ENCODE data around the gene TXNRD1.

TXNRD1 gene

GRCh38 chr12:104352106-104352713 lies 136.6 kb downstream of the TXNRD1 start:
- Histone ChIP-seq H3K36me3 (peaks cover 83% of the 10 kb centered on the region), H3K4me1 (no peaks in the 10 kb centered on the region), H3K9me3 (no peaks in the 10 kb centered on the region), H3K4me3 (no peak overlapping the region), H3K27ac (no peak overlapping the region), H3K27me3 (no peaks in the 10 kb centered on the region), H3K4me2 (no peak overlapping the region), H4K20me1 (peaks cover 44% of the 10 kb centered on the region), H3K9ac (no peak overlapping the region)
- TF ChIP-seq Cebpa-rat (IDR thresholded peaks at IDR 0.05), result no peak

DNA sequence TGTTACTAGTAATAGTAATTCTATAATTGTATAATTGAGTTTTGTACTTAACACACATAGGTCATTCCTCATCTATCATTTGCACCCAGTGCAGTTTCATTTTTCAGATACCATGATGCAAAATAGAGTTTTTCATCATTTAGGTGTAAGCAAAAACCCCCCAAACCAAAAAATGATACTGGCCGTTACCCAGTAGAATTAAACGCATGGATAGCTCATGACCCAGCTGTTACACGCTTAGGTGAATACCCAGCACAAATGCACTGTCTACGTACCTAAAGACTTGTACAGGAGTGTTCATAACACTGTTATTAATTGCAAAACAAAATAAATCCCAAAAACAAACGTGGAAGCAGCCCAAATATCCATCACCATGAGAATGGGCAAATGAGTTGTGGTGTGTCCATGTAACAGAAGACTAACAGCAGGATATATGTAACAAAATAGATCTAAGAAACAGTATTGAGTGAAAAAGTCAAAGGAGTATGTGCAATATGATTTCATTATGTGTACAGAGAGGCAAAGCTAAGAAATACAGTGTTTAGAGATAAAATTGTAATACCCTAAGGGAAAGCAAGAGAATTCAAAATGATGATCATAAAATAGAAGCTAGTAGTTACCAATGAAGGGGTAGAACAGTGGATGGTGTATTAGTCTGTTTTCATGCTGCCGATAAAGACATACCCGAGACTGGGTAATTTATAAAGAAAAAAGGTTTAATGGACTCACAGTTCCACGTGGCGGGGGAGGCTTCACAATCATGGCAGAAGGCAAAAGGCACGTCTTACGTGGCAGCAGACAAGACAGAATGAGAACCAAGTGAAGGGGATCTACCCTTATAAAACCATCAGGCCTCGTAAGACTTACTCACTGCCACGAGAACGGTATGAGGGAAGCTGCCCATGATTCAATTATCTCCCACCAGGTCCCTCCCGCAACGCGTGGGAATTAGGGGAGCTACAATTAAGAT lies 137.7 kb downstream of the TXNRD1 start:
- H3K27me3 ChIP-seq, result no peaks in the 10 kb centered on the region
- TF ChIP-seq Cebpa-rat (IDR thresholded peaks at IDR 0.05), result no peak
- H3K4me2 ChIP-seq, result no peak overlapping the region
- no peak overlapping the region for H3K27ac ChIP-seq
- H3K36me3 ChIP-seq, result peaks cover 72% of the 10 kb centered on the region
- H3K9ac ChIP-seq, result no peak overlapping the region
- no peak overlapping the region for H3K4me3 ChIP-seq
- H3K9me3 ChIP-seq, result no peaks in the 10 kb centered on the region
- H4K20me1 ChIP-seq, result peaks cover 33% of the 10 kb centered on the region
- H3K4me1 ChIP-seq, result no peaks in the 10 kb centered on the region

DNA sequence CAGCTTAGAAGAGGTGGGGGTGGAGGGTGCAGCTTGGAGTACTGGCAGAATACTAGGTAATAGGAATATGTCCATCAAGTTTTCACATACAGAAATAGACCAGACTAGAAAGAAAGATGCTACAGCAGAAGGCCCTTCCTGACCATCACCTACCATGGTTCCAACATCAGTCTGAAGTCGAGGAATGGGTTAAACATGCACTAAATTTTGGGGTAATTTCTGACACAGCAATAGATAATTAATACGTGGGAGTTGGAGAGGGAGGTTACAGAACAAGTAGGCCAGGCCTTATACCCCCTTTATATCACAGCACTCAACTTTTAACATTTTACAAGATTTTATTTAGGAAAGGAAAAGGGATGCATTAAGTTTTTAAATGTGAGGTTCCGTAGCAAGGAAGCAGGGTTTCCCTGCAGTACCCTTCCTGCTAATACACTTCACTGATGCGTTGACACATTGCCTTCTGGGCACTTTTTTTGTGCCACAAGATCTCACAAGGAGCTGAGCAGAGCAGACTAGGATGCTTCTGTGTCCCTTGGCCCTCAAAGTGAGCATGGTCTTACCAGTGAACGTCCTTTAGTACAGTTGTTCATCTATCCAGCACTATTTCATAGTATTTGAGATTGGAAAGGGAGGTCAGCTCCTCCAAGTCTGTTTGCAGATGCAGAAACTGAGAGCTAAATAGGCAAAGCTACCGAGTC lies 138.7 kb downstream of the TXNRD1 start:
- Histone ChIP-seq H3K4me3 (no peak overlapping the region), H3K27me3 (no peaks in the 10 kb centered on the region), H3K4me1 (no peaks in the 10 kb centered on the region), H3K27ac (no peak overlapping the region), H4K20me1 (peaks cover 24% of the 10 kb centered on the region), H3K9me3 (no peaks in the 10 kb centered on the region), H3K4me2 (no peak overlapping the region), H3K9ac (no peak overlapping the region), H3K36me3 (peaks cover 62% of the 10 kb centered on the region)
- TF ChIP-seq Cebpa-rat (IDR thresholded peaks at IDR 0.05), result no peak

GRCh38 chr12:104354868-104355570 lies 139.4 kb downstream of the TXNRD1 start:
- Histone ChIP-seq H3K4me1 (no peaks in the 10 kb centered on the region), H4K20me1 (peaks cover 24% of the 10 kb centered on the region), H3K36me3 (peaks cover 55% of the 10 kb centered on the region), H3K27me3 (no peaks in the 10 kb centered on the region), H3K9ac (no peak overlapping the region), H3K27ac (no peak overlapping the region), H3K9me3 (no peaks in the 10 kb centered on the region), H3K4me2 (no peak overlapping the region), H3K4me3 (no peak overlapping the region)
- TF ChIP-seq Cebpa-rat (IDR thresholded peaks at IDR 0.05), result no peak

- Histone ChIP-seq H3K27me3 (no peaks in the 10 kb centered on the region), H3K27ac (no peak overlapping the region), H3K4me1 (no peaks in the 10 kb centered on the region), H3K9me3 (peaks cover 5% of the 10 kb centered on the region; the same call in 1 of the 2 replicates), H3K9ac (no peak overlapping the region), H3K4me2 (no peak overlapping the region), H3K36me3 (peaks cover 49% of the 10 kb centered on the region), H3K4me3 (no peak overlapping the region), H4K20me1 (peaks cover 18% of the 10 kb centered on the region)
- no peak for TF ChIP-seq Cebpa-rat (IDR thresholded peaks at IDR 0.05)
Measured at GRCh38 chr12:104355630-104356029, 140.1 kb downstream of the TXNRD1 start.

- H3K27ac ChIP-seq, result no peak overlapping the region
- H3K27me3 ChIP-seq, result no peaks in the 10 kb centered on the region
- H3K4me3 ChIP-seq, result no peak overlapping the region
Measured at GRCh38 chr12:104356231-104357115, 140.9 kb downstream of the TXNRD1 start.

GRCh38 chr12:104357421-104357952 lies 141.9 kb downstream of the TXNRD1 start:
- no peaks in the 10 kb centered on the region for H3K27me3 ChIP-seq
- no peak for TF ChIP-seq Cebpa-rat (IDR thresholded peaks at IDR 0.05)
- H4K20me1 ChIP-seq, result peaks cover under 1% of the 10 kb centered on the region
- peaks cover 5% of the 10 kb centered on the region; the same call in 1 of the 2 replicates for H3K9me3 ChIP-seq
- no peak overlapping the region for H3K4me3 ChIP-seq
- H3K4me2 ChIP-seq, result no peak overlapping the region
- H3K9ac ChIP-seq, result no peak overlapping the region
- H3K36me3 ChIP-seq, result peaks cover 30% of the 10 kb centered on the region
- H3K27ac ChIP-seq, result no peak overlapping the region
- no peaks in the 10 kb centered on the region for H3K4me1 ChIP-seq

More at GRCh38 chr12:104356231-104357115, 140.9 kb downstream of the TXNRD1 start:
- Histone ChIP-seq H3K36me3 (peaks cover 40% of the 10 kb centered on the region), H3K9ac (no peak overlapping the region), H3K9me3 (peaks cover 5% of the 10 kb centered on the region; the same call in 1 of the 2 replicates), H3K4me2 (no peak overlapping the region), H4K20me1 (peaks cover 10% of the 10 kb centered on the region), H3K4me1 (no peaks in the 10 kb centered on the region)
- no peak for TF ChIP-seq Cebpa-rat (IDR thresholded peaks at IDR 0.05)

GRCh38 chr12:104358353-104359003 lies 142.9 kb downstream of the TXNRD1 start:
- Histone ChIP-seq H3K36me3 (peaks cover 21% of the 10 kb centered on the region), H4K20me1 (no peaks in the 10 kb centered on the region; the same call in 1 of the 2 replicates), H3K4me2 (no peak overlapping the region), H3K27me3 (no peaks in the 10 kb centered on the region), H3K4me1 (no peaks in the 10 kb centered on the region), H3K9me3 (peaks cover 5% of the 10 kb centered on the region; the same call in 1 of the 2 replicates), H3K9ac (no peak overlapping the region), H3K4me3 (no peak overlapping the region), H3K27ac (no peak overlapping the region)
- no peak for TF ChIP-seq Cebpa-rat (IDR thresholded peaks at IDR 0.05)
